ENCODE results near the gene PSD. TPM values are rescaled to one million over a fixed set of nuclear protein-coding genes. Genes with fewer than 3 reads are reported as not detected.
A peak's percentile ranks its signal among the peaks of the same experiment; 100 is the strongest.

Gene PSD
- total and polyA plus RNA-seq, 9 of the 15 experiments (the other 6 are each of a cell fraction or from before 2014, with no cell fraction given): 0.11 to 1.7 (median 0.54) TPM; not detected in 2

- TF ChIP-seq HES1 (IDR thresholded peaks at IDR 0.05; ENCODE audit: low read depth): no peak
- TF ChIP-seq GABPB2 (CRISPR knock-in tag; conservative IDR thresholded peaks at IDR 0.05): no peak
- no peak for TF ChIP-seq FOSL1 (tag; conservative IDR thresholded peaks at IDR 0.05)
- TF ChIP-seq ZFP1 (CRISPR knock-in tag; IDR thresholded peaks at IDR 0.05): no peak
- no peak for TF ChIP-seq ZBTB43 (CRISPR knock-in tag; IDR thresholded peaks at IDR 0.05)
- no peak for TF ChIP-seq GTF2E2 (tag; IDR thresholded peaks at IDR 0.05)
- TF ChIP-seq ZBTB17 (CRISPR knock-in tag; IDR thresholded peaks at IDR 0.05): peak; percentile 99
- TF ChIP-seq MBD2 (IDR thresholded peaks at IDR 0.05; ENCODE audit: borderline replicate concordance, low read depth): no peak; the same call in 1 of the 2 replicates
- TF ChIP-seq RNF219 (CRISPR knock-in tag; IDR thresholded peaks at IDR 0.05): 0 out of 2 replicates have a peak, but pooled peaks have one; percentile 5
- TF ChIP-seq BHLHE40 (IDR thresholded peaks at IDR 0.05; ENCODE audit: low read length): peak; percentile 25; the same call in 1 of the 2 replicates
- TF ChIP-seq RBM15 (IDR thresholded peaks at IDR 0.05; ENCODE audit: insufficient read depth, low read length): no peak
- TF ChIP-seq RB1 (IDR thresholded peaks at IDR 0.05; ENCODE audit: low read depth): peak; percentile 68; the same call in 1 of the 2 replicates
- TF ChIP-seq CEBPZ (IDR thresholded peaks at IDR 0.05; ENCODE audit: borderline replicate concordance, low read depth, low read length): no peak
- TF ChIP-seq UBTF (IDR thresholded peaks at IDR 0.05; ENCODE audit: borderline replicate concordance in 1 of 2, low read depth in 2 of 2, low read length in 2 of 2): 0 out of 4 replicates have a peak, but pooled peaks of 1 of the 2 experiments have one; percentile 21
- peak; percentile 65; the same call in 1 of the 2 replicates for TF ChIP-seq FOXM1 (IDR thresholded peaks at IDR 0.05; ENCODE audit: low read depth)
- no peak for TF ChIP-seq FOXM1 (CRISPR knock-in tag; IDR thresholded peaks at IDR 0.05; ENCODE audit: low read depth)
- TF ChIP-seq PML (IDR thresholded peaks at IDR 0.05; ENCODE audit: low read length): peak; percentile 26; the same call in 1 of the 2 replicates
These were observed 2.3 kb upstream of the PSD start, which contains the start of gene FBXL15 (continued) for GRCh38 chr10:102420714-102421506.
